Large intestine (tissue), 3 donors: Measurements from ENCODE around the gene TBC1D16. TPM values are rescaled to one million over a fixed set of nuclear protein-coding genes. Genes with fewer than 3 reads are reported as not detected.
A peak's percentile ranks its signal among the peaks of the same experiment; 100 is the strongest.

ENCODE experiments used
- DNase-seq, 2 donors: peaks; one replicate each; pipeline versions ENCODE4 v3.0.0 to v3.0.0-alpha.2; 2013
- H3K27ac ChIP-seq: one replicate; pipeline ENCODE4 v1.5.1; 2013; ENCODE audit warnings: low read length
- H3K27me3 ChIP-seq: 2 replicates; pipeline ENCODE4 v1.6.1; 2013; ENCODE audit warnings: low read length; ENCODE audit not compliant: control insufficient read depth, insufficient read depth
- H3K36me3 ChIP-seq: 2 replicates; pipeline ENCODE4 v1.6.1; 2013; ENCODE audit warnings: low read length; ENCODE audit not compliant: control insufficient read depth, insufficient read depth
- H3K4me1 ChIP-seq: one replicate; pipeline ENCODE4 v1.6.1; 2013; ENCODE audit warnings: low read length; ENCODE audit not compliant: control insufficient read depth, insufficient read depth
- H3K4me3 ChIP-seq: one replicate; pipeline ENCODE4 v1.5.1; 2013; ENCODE audit warnings: low read length
- H3K9me3 ChIP-seq: one replicate; pipeline ENCODE4 v1.6.1; 2013; ENCODE audit warnings: mild to moderate bottlenecking, low read depth, low read length, moderate library complexity; ENCODE audit not compliant: control insufficient read depth
- WGBS: methylation state at CpG from one replicate; pipeline ENCODE4 v1.1.5; 2013; ENCODE audit warnings: low lambda C conversion rate; ENCODE audit not compliant: insufficient coverage; 5-methylcytosine and 5-hydroxymethylcytosine counted together
- polyA plus RNA-seq: library from polyadenylated mRNA; unstranded; fragments of 120-200 nt; gene quantifications from one replicate; pipeline ENCODE4 v1.2.1, GENCODE V29; 2013

Gene TBC1D16
- polyA plus RNA-seq, 1 donor: 29.9 TPM

- Histone ChIP-seq H3K9me3 (peaks cover 2% of the 10 kb centered on the region), H3K36me3 (peaks cover 46% of the 10 kb centered on the region), H3K4me3 (no peak overlapping the region), H3K27me3 (no peaks in the 10 kb centered on the region), H3K4me1 (peaks cover 42% of the 10 kb centered on the region), H3K27ac (peak overlapping the region; percentile 77)
- WGBS: 50% methylated on average over 2 of the region's 27 CpGs
- no peak for DNase-seq
Observed at GRCh38 chr17:79949656-79950209, 85.9 kb downstream of the TBC1D16 start.

DNA sequence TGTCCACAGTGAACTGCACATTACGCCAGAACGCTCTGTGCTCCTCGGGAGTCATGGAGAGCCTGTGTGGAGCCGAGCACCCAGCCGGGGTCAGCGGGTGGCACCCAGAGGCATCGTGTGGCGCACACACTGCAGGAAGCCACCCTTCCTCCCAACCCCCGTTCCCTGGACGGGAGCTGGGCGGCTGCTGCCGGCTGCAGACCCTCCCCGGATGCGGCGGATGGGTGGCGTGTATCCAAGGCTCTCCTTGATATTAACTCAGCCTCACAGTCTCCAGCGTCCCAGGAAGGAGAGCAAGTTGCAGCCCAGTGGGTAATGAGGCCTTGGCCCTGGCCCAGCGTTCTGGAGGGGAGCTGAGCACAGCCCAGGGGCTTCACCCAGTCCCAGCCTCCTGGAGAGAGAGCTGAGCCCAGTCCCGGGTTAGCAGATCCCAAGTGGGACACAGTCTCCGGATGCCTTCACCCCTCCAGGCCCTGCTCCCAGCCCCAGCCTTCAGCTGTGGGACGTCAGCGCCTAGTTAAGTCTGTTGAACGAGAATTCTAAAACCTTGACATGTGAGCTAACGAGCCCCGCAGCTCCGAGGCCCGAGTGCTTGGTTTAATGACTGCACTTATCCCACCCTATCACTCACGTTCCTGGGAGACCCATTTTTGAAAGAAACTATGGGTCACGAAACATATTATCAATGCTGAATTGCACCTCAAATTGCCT lies 86.6 kb downstream of the TBC1D16 start:
- Histone ChIP-seq H3K9me3 (peaks cover 2% of the 10 kb centered on the region), H3K27me3 (no peaks in the 10 kb centered on the region), H3K4me1 (peaks cover 38% of the 10 kb centered on the region), H3K4me3 (no peak overlapping the region), H3K27ac (no peak overlapping the region), H3K36me3 (peaks cover 51% of the 10 kb centered on the region)
- no CpG with 5 or more reads among the region's 29 CpGs for WGBS
- DNase-seq: no peak

DNA sequence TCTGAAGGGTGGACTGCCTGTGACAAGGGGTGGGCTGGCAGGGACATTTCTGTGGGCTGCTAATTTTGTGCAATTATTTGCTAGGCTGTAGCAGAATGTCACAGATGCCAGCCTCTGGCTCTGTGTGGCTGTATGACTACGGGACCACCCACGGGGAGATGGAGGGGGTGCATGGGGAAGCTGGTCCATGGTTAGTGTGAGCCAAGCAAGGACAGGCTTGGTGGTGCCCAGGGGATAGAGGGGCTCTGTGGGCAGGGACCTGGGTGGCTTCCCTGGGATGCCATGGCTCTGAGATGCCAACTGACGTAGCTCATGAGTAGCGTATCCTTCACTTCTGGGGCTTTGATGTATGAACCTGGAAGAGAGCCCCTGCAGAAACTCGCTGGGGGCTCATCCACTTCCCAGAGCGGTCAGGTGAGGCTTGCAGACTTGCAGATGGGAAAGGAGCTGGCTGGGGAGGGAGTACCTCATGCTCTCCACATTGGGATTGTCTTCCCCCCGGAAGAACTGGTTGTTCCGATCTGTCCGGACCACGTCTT lies 87.2 kb downstream of the TBC1D16 start:
- H3K4me3 ChIP-seq: no peak overlapping the region
- H3K27ac ChIP-seq: no peak overlapping the region
- peaks cover 58% of the 10 kb centered on the region for H3K36me3 ChIP-seq
- no CpG with 5 or more reads among the region's 10 CpGs for WGBS
- peaks cover 2% of the 10 kb centered on the region for H3K9me3 ChIP-seq
- no peak for DNase-seq
- peaks cover 37% of the 10 kb centered on the region for H3K4me1 ChIP-seq
- no peaks in the 10 kb centered on the region for H3K27me3 ChIP-seq

DNA sequence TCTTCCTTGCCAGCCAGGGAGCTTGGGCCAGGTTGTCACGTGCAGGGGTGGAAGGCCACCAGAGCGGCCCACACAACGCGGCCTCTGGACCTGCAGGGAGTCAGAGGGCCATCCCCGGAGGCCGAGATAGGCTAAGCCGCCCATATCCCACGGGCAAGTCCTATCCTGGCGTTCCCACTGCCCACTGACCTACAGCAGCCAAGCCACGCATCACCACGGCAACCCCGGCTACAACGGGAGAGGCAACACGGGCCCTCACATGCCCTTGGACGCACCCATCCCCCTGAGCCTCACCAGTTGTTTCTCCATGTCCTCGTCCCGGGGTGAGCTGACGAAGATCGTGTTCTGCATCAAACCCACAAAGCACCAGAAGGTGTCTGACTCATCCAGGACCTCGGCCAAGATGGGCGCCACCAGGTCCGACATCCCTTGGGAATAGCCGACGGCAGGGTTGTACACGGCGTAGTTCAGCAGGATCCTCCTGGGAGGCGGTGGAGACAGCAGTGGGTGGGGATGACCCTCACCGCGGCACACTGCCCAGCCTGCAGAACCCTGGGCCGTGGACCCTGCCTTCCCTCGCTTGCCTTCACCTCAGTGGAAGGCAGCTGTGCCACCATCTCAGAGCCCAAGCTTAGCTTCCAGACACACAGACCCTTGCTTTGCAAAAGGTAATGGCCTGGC lies 88.2 kb downstream of the TBC1D16 start:
- Histone ChIP-seq H3K36me3 (peaks cover 67% of the 10 kb centered on the region), H3K4me3 (no peak overlapping the region)

GRCh38 chr17:79946352-79947231 lies 89.1 kb downstream of the TBC1D16 start:
- no peaks in the 10 kb centered on the region for H3K9me3 ChIP-seq
- no peak overlapping the region for H3K4me3 ChIP-seq
- WGBS: no CpG with 5 or more reads among the region's 25 CpGs
- no peak overlapping the region for H3K27ac ChIP-seq
- no peaks in the 10 kb centered on the region for H3K27me3 ChIP-seq
- DNase-seq: no peak
- H3K4me1 ChIP-seq: peaks cover 18% of the 10 kb centered on the region
- peaks cover 74% of the 10 kb centered on the region for H3K36me3 ChIP-seq

More for the DNA sequence above, 88.2 kb downstream of the TBC1D16 start:
- H3K9me3 ChIP-seq: peaks cover under 1% of the 10 kb centered on the region
- peaks cover 27% of the 10 kb centered on the region for H3K4me1 ChIP-seq
- no peaks in the 10 kb centered on the region for H3K27me3 ChIP-seq
- WGBS: no CpG with 5 or more reads among the region's 31 CpGs
- H3K27ac ChIP-seq: no peak overlapping the region
- DNase-seq: no peak

DNA sequence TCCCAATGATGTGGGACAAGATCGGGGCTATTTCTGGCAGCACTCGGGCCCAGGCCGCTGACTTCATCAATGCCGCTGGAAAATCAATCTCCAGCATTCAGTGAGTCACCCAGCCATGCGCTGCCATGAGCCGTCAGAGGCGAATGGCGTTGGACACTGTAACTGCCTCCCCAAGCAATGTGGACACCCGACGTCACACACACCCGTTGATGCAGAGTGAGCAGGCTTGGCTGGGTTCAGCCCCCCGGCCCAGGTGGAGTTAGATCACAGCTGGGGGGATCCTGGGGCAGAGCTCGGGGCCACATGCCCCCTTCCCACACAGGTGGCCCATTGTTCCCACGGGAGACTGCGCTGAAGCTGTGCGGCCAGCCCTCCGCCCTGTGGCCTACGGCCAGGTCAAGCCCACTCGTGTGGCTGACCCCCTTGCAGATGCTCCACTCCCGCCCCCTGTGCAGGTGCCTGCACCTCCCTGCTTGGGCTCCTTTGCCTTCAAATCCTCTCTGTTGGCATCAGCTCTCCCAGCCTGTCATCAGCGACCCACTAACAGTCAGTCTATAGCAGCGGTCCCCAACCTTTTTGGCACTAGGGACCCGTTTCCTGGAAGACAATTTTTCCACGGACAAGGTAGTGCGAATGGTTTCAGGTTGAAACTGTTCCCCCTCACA lies 89.9 kb downstream of the TBC1D16 start:
- Histone ChIP-seq H3K4me1 (peaks cover 10% of the 10 kb centered on the region), H3K9me3 (no peaks in the 10 kb centered on the region), H3K27ac (no peak overlapping the region), H3K4me3 (no peak overlapping the region), H3K27me3 (no peaks in the 10 kb centered on the region), H3K36me3 (peaks cover 83% of the 10 kb centered on the region)
- no peak for DNase-seq
- no CpG with 5 or more reads among the region's 25 CpGs for WGBS

- H3K9me3 ChIP-seq: no peaks in the 10 kb centered on the region
- H3K4me3 ChIP-seq: no peak overlapping the region
- H3K27me3 ChIP-seq: no peaks in the 10 kb centered on the region
- no peak for DNase-seq
- peaks cover 90% of the 10 kb centered on the region for H3K36me3 ChIP-seq
- H3K4me1 ChIP-seq: peaks cover 3% of the 10 kb centered on the region
- no CpG with 5 or more reads among the region's 31 CpGs for WGBS
- no peak overlapping the region for H3K27ac ChIP-seq
Observed at GRCh38 chr17:79944821-79945391, 90.8 kb downstream of the TBC1D16 start.

DNA sequence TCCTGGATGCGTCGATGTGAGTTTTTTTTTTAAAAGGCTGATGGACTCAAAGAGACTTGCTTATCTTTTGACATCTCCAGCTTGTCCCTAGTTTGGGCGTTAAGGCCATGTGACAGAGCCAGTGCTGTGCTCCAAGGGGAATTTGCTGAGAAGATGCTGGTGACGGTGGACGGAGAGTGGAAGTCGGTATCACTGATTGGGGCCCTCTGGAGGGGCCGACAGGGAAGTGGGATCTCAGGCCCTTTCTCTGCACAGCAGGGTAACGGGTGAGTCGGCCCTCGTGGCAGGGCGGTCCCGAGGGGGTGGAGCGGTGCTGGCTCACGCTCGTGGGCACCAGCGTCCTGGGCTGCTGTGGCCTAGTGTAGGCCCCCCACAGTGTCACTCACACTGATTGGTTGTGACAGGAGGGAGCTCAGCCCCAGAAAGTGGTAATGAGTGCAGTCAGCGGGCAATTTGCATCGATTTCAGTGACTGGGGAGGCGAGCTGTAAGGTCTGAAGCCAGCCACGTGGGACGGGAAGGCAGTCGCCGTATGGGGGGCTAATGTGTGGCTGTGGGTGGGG lies 91.3 kb downstream of the TBC1D16 start:
- no CpG with 5 or more reads among the region's 23 CpGs for WGBS
- Histone ChIP-seq H3K4me1 (no peaks in the 10 kb centered on the region), H3K9me3 (no peaks in the 10 kb centered on the region), H3K27ac (no peak overlapping the region), H3K4me3 (no peak overlapping the region), H3K27me3 (no peaks in the 10 kb centered on the region), H3K36me3 (peaks cover 93% of the 10 kb centered on the region)
- no peak for DNase-seq
